ENCODE results near the gene MYO16. TPM values are rescaled to one million over a fixed set of nuclear protein-coding genes. Genes with fewer than 3 reads are reported as not detected.

MYO16 gene
- total RNA-seq, 1 experiment from 2014 or later, result not detected

DNA sequence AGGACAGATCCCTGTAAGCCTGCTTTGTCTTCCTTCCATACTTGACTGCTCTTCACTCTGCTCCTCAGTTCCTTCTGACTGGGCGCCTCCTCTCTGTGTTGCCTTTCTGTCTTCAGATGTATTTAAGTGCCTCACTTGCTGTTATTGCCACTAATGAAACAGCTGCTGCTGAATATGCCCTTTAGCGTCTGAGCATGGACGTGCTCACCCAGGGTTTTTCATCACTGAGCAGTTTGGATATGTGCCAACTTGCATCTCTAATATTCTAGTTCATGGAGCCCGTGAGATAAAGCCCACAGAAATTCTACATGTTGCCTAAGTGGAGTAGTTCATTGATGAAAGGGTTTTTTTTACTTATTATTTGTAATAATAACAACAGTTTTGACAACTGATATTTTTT lies 198.2 kb downstream of the MYO16 start:
- no peak overlapping the region for H2BK15ac ChIP-seq (ENCODE audit: low read depth, low read length)
- no CpG with 5 or more reads among the region's 4 CpGs for WGBS (ENCODE audit: extremely low coverage, insufficient read length, low lambda C conversion rate)
- no peak overlapping the region for H2AK5ac ChIP-seq (ENCODE audit: insufficient read length, low read length)
- no peak overlapping the region for H3K4ac ChIP-seq (ENCODE audit: low read depth, low read length)
- no peaks in the 10 kb centered on the region for H4K20me1 ChIP-seq (ENCODE audit: control insufficient read depth, insufficient read depth, insufficient read length)
- H3K4me2 ChIP-seq (ENCODE audit: insufficient read depth, insufficient read length, low read length), result no peak overlapping the region
- peaks cover 6 to 16% (median 7%) of the 10 kb centered on the region in 3 experiments; a peak in 4 of 7 replicates for H3K36me3 Mint-ChIP-seq (ENCODE audit: insufficient read depth in 1 of 3, low read depth in 3 of 3)
- H4K8ac ChIP-seq (replicated peaks; ENCODE audit: insufficient read length, low read depth, low read length), result no peak overlapping the region
- TF ChIP-seq, protein P1, sequence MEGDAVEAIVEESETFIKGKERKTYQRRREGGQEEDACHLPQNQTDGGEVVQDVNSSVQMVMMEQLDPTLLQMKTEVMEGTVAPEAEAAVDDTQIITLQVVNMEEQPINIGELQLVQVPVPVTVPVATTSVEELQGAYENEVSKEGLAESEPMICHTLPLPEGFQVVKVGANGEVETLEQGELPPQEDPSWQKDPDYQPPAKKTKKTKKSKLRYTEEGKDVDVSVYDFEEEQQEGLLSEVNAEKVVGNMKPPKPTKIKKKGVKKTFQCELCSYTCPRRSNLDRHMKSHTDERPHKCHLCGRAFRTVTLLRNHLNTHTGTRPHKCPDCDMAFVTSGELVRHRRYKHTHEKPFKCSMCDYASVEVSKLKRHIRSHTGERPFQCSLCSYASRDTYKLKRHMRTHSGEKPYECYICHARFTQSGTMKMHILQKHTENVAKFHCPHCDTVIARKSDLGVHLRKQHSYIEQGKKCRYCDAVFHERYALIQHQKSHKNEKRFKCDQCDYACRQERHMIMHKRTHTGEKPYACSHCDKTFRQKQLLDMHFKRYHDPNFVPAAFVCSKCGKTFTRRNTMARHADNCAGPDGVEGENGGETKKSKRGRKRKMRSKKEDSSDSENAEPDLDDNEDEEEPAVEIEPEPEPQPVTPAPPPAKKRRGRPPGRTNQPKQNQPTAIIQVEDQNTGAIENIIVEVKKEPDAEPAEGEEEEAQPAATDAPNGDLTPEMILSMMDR (conservative IDR thresholded peaks at IDR 0.05), result no peak
- no peak overlapping the region for H2BK20ac ChIP-seq (ENCODE audit: low read depth, low read length, poor library complexity, severe bottlenecking)
- no peak overlapping the region for H2BK5ac ChIP-seq (ENCODE audit: insufficient read length, low read length)
- H3K4me3 Mint-ChIP-seq, result no peak overlapping the region
- H3K27me3 Mint-ChIP-seq (ENCODE audit: low read depth), result no peaks in the 10 kb centered on the region
- H3K27ac Mint-ChIP-seq, result no peak overlapping the region
- no peak overlapping the region for H4K5ac ChIP-seq (ENCODE audit: insufficient read length, low read depth, low read length)
- peaks cover 14 to 24% of the 10 kb centered on the region in 2 experiments for H3K9me3 Mint-ChIP-seq
- H3K79me1 ChIP-seq (ENCODE audit: insufficient read depth, low read depth, low read length, poor library complexity, severe bottlenecking), result no peaks in the 10 kb centered on the region
- no peaks in the 10 kb centered on the region for H3K4me1 ChIP-seq (ENCODE audit: insufficient read depth, low read length)
- H3T11ph ChIP-seq (ENCODE audit: low read length), result no peak overlapping the region
- no peaks in the 10 kb centered on the region for H3K27me3 ChIP-seq (ENCODE audit: insufficient read depth, low read length)
- no peaks in the 10 kb centered on the region for H3K79me2 ChIP-seq (ENCODE audit: insufficient read depth, low read length)
- no peak overlapping the region for H3K23ac ChIP-seq (ENCODE audit: insufficient read length, low read depth, low read length)
- H3K4me1 Mint-ChIP-seq, result no peaks in the 10 kb centered on the region
- H4K91ac ChIP-seq (ENCODE audit: insufficient read length, low read depth, low read length), result no peak overlapping the region
- no peak overlapping the region for H3K56ac ChIP-seq (ENCODE audit: insufficient read length, low read depth, low read length)
- no peak overlapping the region for H3K18ac ChIP-seq (ENCODE audit: insufficient read length, low read depth, low read length)
- H3K27ac ChIP-seq (ENCODE audit: insufficient read length, low read depth, low read length), result no peak overlapping the region
- no peak overlapping the region for H3K14ac ChIP-seq (ENCODE audit: insufficient read depth, low read length)
- no peak overlapping the region for H3K9ac ChIP-seq (ENCODE audit: extremely low read depth, insufficient read length, low read length)
- no peak overlapping the region for H2BK120ac ChIP-seq (ENCODE audit: low read depth, low read length, poor library complexity, severe bottlenecking)
- DNase-seq, result no peak
- H3K9me3 ChIP-seq (ENCODE audit: control insufficient read depth, low read depth, low read length), result peaks cover 7% of the 10 kb centered on the region
- no peaks in the 10 kb centered on the region for H3K23me2 ChIP-seq (ENCODE audit: insufficient read length, low read depth, low read length, poor library complexity, severe bottlenecking)
- H2AFZ ChIP-seq (ENCODE audit: low read length), result no peak overlapping the region
- no peak overlapping the region for H2BK12ac ChIP-seq (ENCODE audit: insufficient read length, low read depth, low read length)
